ENCODE measurements around the gene TBC1D5.

The TBC1D5 gene

DNA sequence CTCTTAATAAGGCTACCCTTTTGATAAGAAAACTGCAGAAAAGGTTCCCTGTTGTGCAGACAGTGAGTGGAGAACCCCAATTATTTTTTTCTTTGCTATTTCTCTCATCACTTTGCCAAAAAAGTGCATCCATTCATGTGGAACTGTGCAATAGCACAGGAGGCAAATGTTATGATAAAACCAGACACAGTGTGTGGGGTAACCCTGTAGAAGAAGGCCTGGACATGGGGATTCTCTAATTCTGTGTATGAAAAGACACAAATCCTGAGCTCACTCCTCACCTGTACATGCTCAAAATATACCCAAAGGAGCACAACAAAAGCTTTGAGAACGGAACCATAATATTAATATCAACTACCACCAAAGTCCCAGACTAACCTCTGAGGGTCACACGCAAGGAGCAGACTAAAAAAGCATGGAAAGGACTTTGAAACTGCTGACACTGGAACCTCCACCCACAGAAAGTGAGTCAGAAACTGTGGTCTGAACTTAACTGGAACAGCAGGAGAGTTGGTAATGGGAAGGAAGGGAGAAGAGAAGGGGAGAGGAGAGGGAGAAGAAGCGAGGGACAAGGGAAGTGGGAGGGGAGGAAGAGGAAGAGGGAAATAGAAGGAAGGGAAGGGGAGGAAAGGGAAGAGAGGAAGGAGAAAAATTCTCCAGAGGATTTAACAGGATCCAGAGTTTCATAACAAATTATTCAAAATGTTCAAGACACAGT is 299.9 kb downstream of the TBC1D5 start:
- no peak overlapping the region for H3K4me3 ChIP-seq (ENCODE audit: control insufficient read depth, low read depth, low read length)
- TF ChIP-seq, protein P1, sequence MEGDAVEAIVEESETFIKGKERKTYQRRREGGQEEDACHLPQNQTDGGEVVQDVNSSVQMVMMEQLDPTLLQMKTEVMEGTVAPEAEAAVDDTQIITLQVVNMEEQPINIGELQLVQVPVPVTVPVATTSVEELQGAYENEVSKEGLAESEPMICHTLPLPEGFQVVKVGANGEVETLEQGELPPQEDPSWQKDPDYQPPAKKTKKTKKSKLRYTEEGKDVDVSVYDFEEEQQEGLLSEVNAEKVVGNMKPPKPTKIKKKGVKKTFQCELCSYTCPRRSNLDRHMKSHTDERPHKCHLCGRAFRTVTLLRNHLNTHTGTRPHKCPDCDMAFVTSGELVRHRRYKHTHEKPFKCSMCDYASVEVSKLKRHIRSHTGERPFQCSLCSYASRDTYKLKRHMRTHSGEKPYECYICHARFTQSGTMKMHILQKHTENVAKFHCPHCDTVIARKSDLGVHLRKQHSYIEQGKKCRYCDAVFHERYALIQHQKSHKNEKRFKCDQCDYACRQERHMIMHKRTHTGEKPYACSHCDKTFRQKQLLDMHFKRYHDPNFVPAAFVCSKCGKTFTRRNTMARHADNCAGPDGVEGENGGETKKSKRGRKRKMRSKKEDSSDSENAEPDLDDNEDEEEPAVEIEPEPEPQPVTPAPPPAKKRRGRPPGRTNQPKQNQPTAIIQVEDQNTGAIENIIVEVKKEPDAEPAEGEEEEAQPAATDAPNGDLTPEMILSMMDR (IDR thresholded peaks at IDR 0.05; ENCODE audit: control insufficient read depth, insufficient read depth, low read depth, low read length, missing control alignments), result no peak
- DNase-seq (ENCODE audit: low read depth), result no peak

DNA sequence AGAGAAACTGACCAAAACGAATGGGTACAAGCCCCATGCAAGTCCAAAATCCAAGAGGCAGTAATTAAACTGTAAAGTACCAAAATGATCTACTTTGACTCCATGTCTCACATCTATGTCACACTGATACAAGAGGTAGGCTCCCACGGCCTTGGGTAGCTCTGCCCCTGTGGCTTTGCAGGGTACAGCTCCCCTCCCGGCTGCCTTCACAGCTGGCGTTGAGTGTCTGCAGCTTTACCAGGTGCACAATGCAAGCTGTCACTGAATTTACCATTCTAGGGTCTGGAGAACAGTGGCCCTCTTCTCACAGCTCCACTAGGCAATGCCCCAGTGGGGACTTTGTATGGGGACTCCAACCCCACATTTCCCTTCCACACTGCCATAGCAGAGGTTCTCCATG is 308.6 kb downstream of the TBC1D5 start:
- no peak for DNase-seq (ENCODE audit: low read depth)
- no peak overlapping the region for H3K4me3 ChIP-seq (ENCODE audit: control insufficient read depth, low read depth, low read length)
- TF ChIP-seq, protein P1 (IDR thresholded peaks at IDR 0.05; ENCODE audit: control insufficient read depth, insufficient read depth, low read depth, low read length, missing control alignments), result no peak

DNA sequence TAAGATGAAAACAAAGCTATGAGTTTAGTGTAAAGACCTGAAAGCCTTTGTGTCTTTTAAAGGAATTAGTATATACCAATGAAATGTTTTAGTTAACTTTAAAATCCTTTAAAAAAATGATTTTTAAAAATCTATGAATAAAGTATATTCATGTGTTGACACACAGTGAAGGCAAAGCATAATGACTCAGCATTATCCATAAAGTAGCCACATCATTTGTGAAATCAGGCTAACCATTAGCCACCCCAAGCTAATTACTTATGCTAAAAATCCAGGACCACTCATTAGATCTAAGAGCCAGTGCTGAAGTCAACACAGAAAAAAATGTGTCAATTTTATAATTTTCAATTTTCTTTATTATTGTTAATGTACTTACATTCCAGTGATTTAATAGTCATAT is 310.2 kb downstream of the TBC1D5 start:
- DNase-seq (ENCODE audit: low read depth), result no peak
- H3K4me3 ChIP-seq (ENCODE audit: control insufficient read depth, low read depth, low read length), result no peak overlapping the region
- TF ChIP-seq, protein P1 (IDR thresholded peaks at IDR 0.05; ENCODE audit: control insufficient read depth, insufficient read depth, low read depth, low read length, missing control alignments), result no peak

DNA sequence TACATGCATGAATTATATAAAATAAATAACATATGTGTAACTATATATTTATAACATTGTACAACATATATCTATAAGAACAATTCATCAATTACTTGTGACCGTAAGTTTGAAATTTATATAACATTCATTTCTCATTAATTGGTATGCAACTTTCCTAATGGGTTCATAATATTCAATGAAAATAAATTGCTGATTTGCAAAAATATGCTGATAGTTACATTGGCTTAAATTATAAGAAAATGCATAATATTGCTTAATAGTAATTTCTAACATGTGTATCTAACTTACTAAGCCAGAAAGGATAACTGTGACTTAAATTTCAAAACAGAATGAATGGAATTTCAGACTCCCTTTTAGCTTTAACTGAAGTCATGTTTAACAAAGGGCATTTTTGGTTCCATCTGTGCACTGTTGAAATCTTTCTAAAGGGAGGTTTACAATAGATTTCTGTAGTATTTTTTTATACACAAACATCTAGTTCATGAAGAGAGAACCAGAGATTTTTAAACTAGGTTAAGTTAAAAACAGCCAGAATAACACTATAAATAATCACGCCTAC is 310.9 kb downstream of the TBC1D5 start:
- no peak for DNase-seq (ENCODE audit: low read depth)
- TF ChIP-seq, protein P1 (IDR thresholded peaks at IDR 0.05; ENCODE audit: control insufficient read depth, insufficient read depth, low read depth, low read length, missing control alignments), result no peak
- no peak overlapping the region for H3K4me3 ChIP-seq (ENCODE audit: control insufficient read depth, low read depth, low read length)

DNA sequence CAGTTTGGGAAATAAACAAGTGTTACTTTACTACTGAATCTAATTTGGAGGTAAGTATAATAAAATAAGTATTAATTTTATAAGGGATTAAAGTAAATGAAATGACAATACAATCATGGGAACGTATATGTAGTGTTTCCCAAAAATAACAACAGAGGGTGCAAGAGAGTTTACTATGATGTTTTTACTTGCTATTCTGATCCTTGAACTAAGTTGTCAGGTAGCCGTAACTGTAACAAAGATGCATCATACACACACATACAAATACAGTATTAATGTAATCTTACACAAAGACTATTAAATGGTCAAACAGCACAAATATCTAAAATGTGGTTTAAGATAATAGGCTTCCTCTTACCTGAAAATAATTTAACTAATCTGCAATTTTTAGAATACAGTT is 311.4 kb downstream of the TBC1D5 start:
- TF ChIP-seq, protein P1 (IDR thresholded peaks at IDR 0.05; ENCODE audit: control insufficient read depth, insufficient read depth, low read depth, low read length, missing control alignments), result peak; percentile 43
- no peak overlapping the region for H3K4me3 ChIP-seq (ENCODE audit: control insufficient read depth, low read depth, low read length)
- no peak for DNase-seq (ENCODE audit: low read depth)

DNA sequence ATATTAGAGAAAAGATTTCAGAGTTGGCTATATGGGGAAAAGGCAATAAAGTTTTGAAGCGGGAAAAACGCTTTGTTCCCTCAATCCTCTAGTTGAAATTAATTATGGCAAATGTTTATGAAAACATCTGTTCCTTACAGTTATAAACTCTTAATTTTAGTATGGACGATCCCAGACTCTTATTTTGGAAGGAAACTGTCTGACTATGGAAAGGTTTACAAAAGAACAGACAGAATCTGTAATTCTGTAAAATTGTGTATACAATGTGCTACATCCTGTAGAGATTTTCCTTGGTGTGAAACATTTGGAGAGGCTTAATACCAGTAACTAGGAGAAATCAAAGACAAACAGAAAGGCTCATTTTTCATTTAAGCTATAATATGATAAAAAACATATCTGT is 311.8 kb downstream of the TBC1D5 start:
- H3K4me3 ChIP-seq (ENCODE audit: control insufficient read depth, low read depth, low read length), result no peak overlapping the region
- TF ChIP-seq, protein P1 (IDR thresholded peaks at IDR 0.05; ENCODE audit: control insufficient read depth, insufficient read depth, low read depth, low read length, missing control alignments), result no peak
- no peak for DNase-seq (ENCODE audit: low read depth)

All from AG09309 (cell line).